WTC11 (cell line): Measurements from ENCODE around the gene USF3. TPM values are rescaled to one million over a fixed set of nuclear protein-coding genes. Genes with fewer than 3 reads are reported as not detected.

Source experiments
- ATAC-seq: fragments of 200-7000 bp; cut with Tn5 transposase; 2 replicates; pipeline ENCODE4 v1.10.0; 2021; ENCODE audit warnings: mild to moderate bottlenecking, moderate library complexity
- CTCF ChIA-PET: fragments of 300-600 bp; sonication (Branson Sonifier 250); formaldehyde crosslinking; loops from one replicate; lab custom pipeline; 2021; ENCODE audit warnings: antibody characterized with exemption; lab: Charles Lee
- POLR2A ChIA-PET: fragments of 350-600 bp; sonication (Branson Sonifier 250); formaldehyde crosslinking; loops from one replicate; lab custom pipeline; 2021; ENCODE audit warnings: antibody characterized with exemption; lab: Charles Lee
- DNase-seq: peaks from one replicate; pipeline ENCODE4 v3.0.0; 2021; ENCODE audit warnings: low spot score
- H3K27ac Mint-ChIP-seq: 2 replicates; pipeline ENCODE4 v1.8.0; 2021; ENCODE audit warnings: mixed read lengths
- H3K27me3 Mint-ChIP-seq: 2 replicates; pipeline ENCODE4 v1.8.0; 2021; ENCODE audit warnings: low read depth, mild to moderate bottlenecking, moderate library complexity, mixed read lengths
- H3K36me3 Mint-ChIP-seq: 2 replicates; pipeline ENCODE4 v1.8.0; 2021; ENCODE audit warnings: mixed read lengths
- H3K4me1 Mint-ChIP-seq: 2 replicates; pipeline ENCODE4 v1.8.0; 2022; ENCODE audit warnings: mixed read lengths
- H3K4me3 Mint-ChIP-seq: 2 replicates; pipeline ENCODE4 v1.8.0; 2021; ENCODE audit warnings: mild to moderate bottlenecking, moderate library complexity, mixed read lengths
- H3K9me3 Mint-ChIP-seq: 2 replicates; pipeline ENCODE4 v1.8.0; 2021; ENCODE audit warnings: mixed read lengths
- ATF3 ChIP-seq: sonication (generic); formaldehyde crosslinking; conservative IDR thresholded peaks from 2 replicates; pipeline ENCODE4 v1.8.1; 2022; ENCODE audit warnings: mild to moderate bottlenecking, missing genetic modification reagents
- E2F4 ChIP-seq: sonication (generic); formaldehyde crosslinking; IDR thresholded peaks from 2 replicates; pipeline ENCODE4 v1.8.1; 2022; ENCODE audit warnings: low read depth, mild to moderate bottlenecking, moderate library complexity, missing genetic modification reagents, borderline replicate concordance
- FOXP1 ChIP-seq: sonication (generic); formaldehyde crosslinking; IDR thresholded peaks from 2 replicates; pipeline ENCODE4 v1.8.0; 2022; ENCODE audit warnings: missing genetic modification reagents, mild to moderate bottlenecking, moderate library complexity, borderline replicate concordance
- JAZF1 ChIP-seq: fragments of 250-450 bp; sonication (Bioruptor Pico); IDR thresholded peaks from 2 replicates; pipeline ENCODE4 v1.9.0; 2021; ENCODE audit warnings: moderate library complexity, mild to moderate bottlenecking, inconsistent platforms
- KAT7 ChIP-seq: sonication (generic); formaldehyde crosslinking; IDR thresholded peaks from 2 replicates; pipeline ENCODE4 v1.8.1; 2023; ENCODE audit warnings: missing genetic modification reagents, mild to moderate bottlenecking, borderline replicate concordance
- MYBL2 ChIP-seq: sonication (generic); formaldehyde crosslinking; IDR thresholded peaks from 2 replicates; pipeline ENCODE4 v1.8.1; 2023; ENCODE audit warnings: mild to moderate bottlenecking, moderate library complexity, missing genetic modification reagents
- PRDM15 ChIP-seq: sonication (generic); formaldehyde crosslinking; IDR thresholded peaks from 2 replicates; pipeline ENCODE4 v1.8.0; 2022; ENCODE audit warnings: missing genetic modification reagents
- SOX15 ChIP-seq: fragments of 250-450 bp; sonication (Bioruptor Pico); IDR thresholded peaks from 2 replicates; pipeline ENCODE4 v1.9.0; 2021; ENCODE audit warnings: mild to moderate bottlenecking
- ZMAT4 ChIP-seq: fragments of 250-450 bp; sonication (Bioruptor Pico); IDR thresholded peaks from 2 replicates; pipeline ENCODE4 v1.9.0; 2021; ENCODE audit warnings: mild to moderate bottlenecking
- ZNF232 ChIP-seq: sonication (generic); formaldehyde crosslinking; IDR thresholded peaks from 2 replicates; pipeline ENCODE4 v1.8.0; 2022; ENCODE audit warnings: mild to moderate bottlenecking, missing genetic modification reagents
- ZNF425 ChIP-seq: fragments of 250-450 bp; sonication (Bioruptor Pico); conservative IDR thresholded peaks from 2 replicates; pipeline ENCODE4 v1.9.0; 2021; ENCODE audit warnings: mild to moderate bottlenecking
- ZNF671 ChIP-seq: fragments of 250-450 bp; sonication (Bioruptor Pico); IDR thresholded peaks from 2 replicates; pipeline ENCODE4 v1.8.0; 2021; ENCODE audit warnings: mild to moderate bottlenecking
- total RNA-seq: library from RNA; stranded (reverse); gene quantifications from 3 replicates; pipeline ENCODE4 v1.2.3, GENCODE V29; 2021
- TF ChIP-seq, protein P1 (sequence below): sonication (generic); formaldehyde crosslinking; IDR thresholded peaks from 2 replicates; pipeline ENCODE4 v1.8.1; 2023; ENCODE audit warnings: mild to moderate bottlenecking, missing genetic modification reagents
- TF ChIP-seq, protein P2 (sequence below): fragments of 200-600 bp; IDR thresholded peaks from 2 replicates; pipeline ENCODE4 v1.8.0; 2022; ENCODE audit warnings: antibody characterized with exemption
- TF ChIP-seq, protein P3 (sequence below): fragments of 250-450 bp; sonication (Bioruptor Pico); IDR thresholded peaks from 2 replicates; pipeline ENCODE4 v1.9.0; 2021; ENCODE audit warnings: mild to moderate bottlenecking, borderline replicate concordance

Gene USF3
- total RNA-seq, 1 experiment from 2014 or later, result 16.4 TPM

- no peak overlapping the region for H3K4me3 Mint-ChIP-seq
- H3K27me3 Mint-ChIP-seq, result no peaks in the 10 kb centered on the region
- H3K27ac Mint-ChIP-seq, result no peak overlapping the region
- POLR2A ChIA-PET, result no interaction called here
- H3K36me3 Mint-ChIP-seq, result no peaks in the 10 kb centered on the region
- H3K9me3 Mint-ChIP-seq, result no peaks in the 10 kb centered on the region
- TF ChIP-seq ZNF671 (no peak), SOX15 (no peak), KAT7 (no peak), MYBL2 (CRISPR knock-in tag) (no peak), PRDM15 (CRISPR knock-in tag) (no peak), ZNF232 (no peak), JAZF1 (CRISPR knock-in tag) (no peak), ATF3 (no peak), FOXP1 (CRISPR knock-in tag) (no peak), ZMAT4 (CRISPR knock-in tag) (no peak), ZNF425 (CRISPR knock-in tag) (no peak), E2F4 (CRISPR knock-in tag) (no peak)
- TF ChIP-seq, protein P1, sequence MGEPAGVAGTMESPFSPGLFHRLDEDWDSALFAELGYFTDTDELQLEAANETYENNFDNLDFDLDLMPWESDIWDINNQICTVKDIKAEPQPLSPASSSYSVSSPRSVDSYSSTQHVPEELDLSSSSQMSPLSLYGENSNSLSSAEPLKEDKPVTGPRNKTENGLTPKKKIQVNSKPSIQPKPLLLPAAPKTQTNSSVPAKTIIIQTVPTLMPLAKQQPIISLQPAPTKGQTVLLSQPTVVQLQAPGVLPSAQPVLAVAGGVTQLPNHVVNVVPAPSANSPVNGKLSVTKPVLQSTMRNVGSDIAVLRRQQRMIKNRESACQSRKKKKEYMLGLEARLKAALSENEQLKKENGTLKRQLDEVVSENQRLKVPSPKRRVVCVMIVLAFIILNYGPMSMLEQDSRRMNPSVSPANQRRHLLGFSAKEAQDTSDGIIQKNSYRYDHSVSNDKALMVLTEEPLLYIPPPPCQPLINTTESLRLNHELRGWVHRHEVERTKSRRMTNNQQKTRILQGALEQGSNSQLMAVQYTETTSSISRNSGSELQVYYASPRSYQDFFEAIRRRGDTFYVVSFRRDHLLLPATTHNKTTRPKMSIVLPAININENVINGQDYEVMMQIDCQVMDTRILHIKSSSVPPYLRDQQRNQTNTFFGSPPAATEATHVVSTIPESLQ, result no peak
- TF ChIP-seq, protein P2, sequence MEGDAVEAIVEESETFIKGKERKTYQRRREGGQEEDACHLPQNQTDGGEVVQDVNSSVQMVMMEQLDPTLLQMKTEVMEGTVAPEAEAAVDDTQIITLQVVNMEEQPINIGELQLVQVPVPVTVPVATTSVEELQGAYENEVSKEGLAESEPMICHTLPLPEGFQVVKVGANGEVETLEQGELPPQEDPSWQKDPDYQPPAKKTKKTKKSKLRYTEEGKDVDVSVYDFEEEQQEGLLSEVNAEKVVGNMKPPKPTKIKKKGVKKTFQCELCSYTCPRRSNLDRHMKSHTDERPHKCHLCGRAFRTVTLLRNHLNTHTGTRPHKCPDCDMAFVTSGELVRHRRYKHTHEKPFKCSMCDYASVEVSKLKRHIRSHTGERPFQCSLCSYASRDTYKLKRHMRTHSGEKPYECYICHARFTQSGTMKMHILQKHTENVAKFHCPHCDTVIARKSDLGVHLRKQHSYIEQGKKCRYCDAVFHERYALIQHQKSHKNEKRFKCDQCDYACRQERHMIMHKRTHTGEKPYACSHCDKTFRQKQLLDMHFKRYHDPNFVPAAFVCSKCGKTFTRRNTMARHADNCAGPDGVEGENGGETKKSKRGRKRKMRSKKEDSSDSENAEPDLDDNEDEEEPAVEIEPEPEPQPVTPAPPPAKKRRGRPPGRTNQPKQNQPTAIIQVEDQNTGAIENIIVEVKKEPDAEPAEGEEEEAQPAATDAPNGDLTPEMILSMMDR, result no peak
- TF ChIP-seq, protein P3, sequence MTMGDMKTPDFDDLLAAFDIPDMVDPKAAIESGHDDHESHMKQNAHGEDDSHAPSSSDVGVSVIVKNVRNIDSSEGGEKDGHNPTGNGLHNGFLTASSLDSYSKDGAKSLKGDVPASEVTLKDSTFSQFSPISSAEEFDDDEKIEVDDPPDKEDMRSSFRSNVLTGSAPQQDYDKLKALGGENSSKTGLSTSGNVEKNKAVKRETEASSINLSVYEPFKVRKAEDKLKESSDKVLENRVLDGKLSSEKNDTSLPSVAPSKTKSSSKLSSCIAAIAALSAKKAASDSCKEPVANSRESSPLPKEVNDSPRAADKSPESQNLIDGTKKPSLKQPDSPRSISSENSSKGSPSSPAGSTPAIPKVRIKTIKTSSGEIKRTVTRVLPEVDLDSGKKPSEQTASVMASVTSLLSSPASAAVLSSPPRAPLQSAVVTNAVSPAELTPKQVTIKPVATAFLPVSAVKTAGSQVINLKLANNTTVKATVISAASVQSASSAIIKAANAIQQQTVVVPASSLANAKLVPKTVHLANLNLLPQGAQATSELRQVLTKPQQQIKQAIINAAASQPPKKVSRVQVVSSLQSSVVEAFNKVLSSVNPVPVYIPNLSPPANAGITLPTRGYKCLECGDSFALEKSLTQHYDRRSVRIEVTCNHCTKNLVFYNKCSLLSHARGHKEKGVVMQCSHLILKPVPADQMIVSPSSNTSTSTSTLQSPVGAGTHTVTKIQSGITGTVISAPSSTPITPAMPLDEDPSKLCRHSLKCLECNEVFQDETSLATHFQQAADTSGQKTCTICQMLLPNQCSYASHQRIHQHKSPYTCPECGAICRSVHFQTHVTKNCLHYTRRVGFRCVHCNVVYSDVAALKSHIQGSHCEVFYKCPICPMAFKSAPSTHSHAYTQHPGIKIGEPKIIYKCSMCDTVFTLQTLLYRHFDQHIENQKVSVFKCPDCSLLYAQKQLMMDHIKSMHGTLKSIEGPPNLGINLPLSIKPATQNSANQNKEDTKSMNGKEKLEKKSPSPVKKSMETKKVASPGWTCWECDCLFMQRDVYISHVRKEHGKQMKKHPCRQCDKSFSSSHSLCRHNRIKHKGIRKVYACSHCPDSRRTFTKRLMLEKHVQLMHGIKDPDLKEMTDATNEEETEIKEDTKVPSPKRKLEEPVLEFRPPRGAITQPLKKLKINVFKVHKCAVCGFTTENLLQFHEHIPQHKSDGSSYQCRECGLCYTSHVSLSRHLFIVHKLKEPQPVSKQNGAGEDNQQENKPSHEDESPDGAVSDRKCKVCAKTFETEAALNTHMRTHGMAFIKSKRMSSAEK (CRISPR knock-in tag), result no peak
- CTCF ChIA-PET, result interaction anchor here (1.7 kb wide), 1 partner anchor 48 kb away, joined by 9 read pairs; the partner anchor contains the start of gene NAA50
- ATAC-seq (no peak), DNase-seq (no peak)
- peaks cover 13% of the 10 kb centered on the region for H3K4me1 Mint-ChIP-seq
Observed at GRCh38 chr3:113697500-113698090, 1.2 kb upstream of the USF3 start.
